ENCODE results near the gene ATP8A2.

DNA sequence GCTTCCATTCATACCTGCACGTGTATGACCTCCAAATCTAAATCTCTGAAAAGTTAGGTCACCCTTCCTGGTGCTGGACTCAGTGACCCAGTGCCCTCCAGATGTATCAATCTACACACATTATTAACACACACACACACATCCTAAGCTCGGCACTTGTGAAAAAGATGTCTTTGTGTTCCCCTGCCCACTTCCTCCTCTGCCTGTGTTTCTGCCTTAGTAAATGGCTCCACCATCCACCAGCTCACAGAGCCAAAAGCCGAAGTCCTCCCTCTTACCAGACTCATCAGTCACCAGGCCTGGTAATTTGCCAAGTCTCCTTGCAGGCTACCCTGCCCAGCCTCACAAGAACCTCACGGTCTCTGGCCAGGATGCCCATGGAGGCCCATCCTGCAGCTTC is 548.5 kb downstream of the ATP8A2 start:
- TF ChIP-seq, protein P1, sequence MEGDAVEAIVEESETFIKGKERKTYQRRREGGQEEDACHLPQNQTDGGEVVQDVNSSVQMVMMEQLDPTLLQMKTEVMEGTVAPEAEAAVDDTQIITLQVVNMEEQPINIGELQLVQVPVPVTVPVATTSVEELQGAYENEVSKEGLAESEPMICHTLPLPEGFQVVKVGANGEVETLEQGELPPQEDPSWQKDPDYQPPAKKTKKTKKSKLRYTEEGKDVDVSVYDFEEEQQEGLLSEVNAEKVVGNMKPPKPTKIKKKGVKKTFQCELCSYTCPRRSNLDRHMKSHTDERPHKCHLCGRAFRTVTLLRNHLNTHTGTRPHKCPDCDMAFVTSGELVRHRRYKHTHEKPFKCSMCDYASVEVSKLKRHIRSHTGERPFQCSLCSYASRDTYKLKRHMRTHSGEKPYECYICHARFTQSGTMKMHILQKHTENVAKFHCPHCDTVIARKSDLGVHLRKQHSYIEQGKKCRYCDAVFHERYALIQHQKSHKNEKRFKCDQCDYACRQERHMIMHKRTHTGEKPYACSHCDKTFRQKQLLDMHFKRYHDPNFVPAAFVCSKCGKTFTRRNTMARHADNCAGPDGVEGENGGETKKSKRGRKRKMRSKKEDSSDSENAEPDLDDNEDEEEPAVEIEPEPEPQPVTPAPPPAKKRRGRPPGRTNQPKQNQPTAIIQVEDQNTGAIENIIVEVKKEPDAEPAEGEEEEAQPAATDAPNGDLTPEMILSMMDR (IDR thresholded peaks at IDR 0.05), result no peak
- no peak for TF ChIP-seq POLR2A (IDR thresholded peaks at IDR 0.05)
